ENCODE data around the gene C4A.

DNA sequence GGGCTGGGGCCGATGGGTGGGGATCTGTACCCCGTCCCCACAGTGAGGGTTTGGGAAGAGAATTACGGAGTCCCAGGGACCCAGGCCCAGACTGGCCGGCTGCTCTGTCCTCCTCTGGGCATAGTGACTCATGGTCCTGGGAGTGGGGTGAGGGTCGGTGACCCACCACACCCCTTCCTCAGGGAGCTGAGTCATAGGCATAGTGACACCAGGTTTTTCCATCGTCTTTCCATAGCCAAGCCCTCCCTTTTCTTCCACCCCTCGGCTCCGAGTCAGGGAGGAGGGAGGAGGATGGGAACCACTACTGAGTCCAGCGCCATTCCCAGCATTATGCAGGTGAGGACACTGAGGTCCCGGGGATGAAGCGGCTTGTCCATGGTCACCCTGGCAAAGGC lies 65.2 kb downstream of the C4A start:
- TF ChIP-seq, protein P1, sequence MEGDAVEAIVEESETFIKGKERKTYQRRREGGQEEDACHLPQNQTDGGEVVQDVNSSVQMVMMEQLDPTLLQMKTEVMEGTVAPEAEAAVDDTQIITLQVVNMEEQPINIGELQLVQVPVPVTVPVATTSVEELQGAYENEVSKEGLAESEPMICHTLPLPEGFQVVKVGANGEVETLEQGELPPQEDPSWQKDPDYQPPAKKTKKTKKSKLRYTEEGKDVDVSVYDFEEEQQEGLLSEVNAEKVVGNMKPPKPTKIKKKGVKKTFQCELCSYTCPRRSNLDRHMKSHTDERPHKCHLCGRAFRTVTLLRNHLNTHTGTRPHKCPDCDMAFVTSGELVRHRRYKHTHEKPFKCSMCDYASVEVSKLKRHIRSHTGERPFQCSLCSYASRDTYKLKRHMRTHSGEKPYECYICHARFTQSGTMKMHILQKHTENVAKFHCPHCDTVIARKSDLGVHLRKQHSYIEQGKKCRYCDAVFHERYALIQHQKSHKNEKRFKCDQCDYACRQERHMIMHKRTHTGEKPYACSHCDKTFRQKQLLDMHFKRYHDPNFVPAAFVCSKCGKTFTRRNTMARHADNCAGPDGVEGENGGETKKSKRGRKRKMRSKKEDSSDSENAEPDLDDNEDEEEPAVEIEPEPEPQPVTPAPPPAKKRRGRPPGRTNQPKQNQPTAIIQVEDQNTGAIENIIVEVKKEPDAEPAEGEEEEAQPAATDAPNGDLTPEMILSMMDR (IDR thresholded peaks at IDR 0.05; ENCODE audit: low read depth, low read length): no peak
- no peak for TF ChIP-seq POLR2A (IDR thresholded peaks at IDR 0.05; ENCODE audit: extremely low read depth, insufficient read length)
- TF ChIP-seq, protein P2, sequence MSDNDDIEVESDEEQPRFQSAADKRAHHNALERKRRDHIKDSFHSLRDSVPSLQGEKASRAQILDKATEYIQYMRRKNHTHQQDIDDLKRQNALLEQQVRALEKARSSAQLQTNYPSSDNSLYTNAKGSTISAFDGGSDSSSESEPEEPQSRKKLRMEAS (IDR thresholded peaks at IDR 0.05; ENCODE audit: low read depth, low read length): no peak
